ENCODE measurements around the gene PRKCH.
"Not testable (repeated sequence)": the region's sequence is repeated elsewhere in the genome, so short reads cannot be mapped to it uniquely, and the experiment has no call there.

Gene PRKCH

DNA sequence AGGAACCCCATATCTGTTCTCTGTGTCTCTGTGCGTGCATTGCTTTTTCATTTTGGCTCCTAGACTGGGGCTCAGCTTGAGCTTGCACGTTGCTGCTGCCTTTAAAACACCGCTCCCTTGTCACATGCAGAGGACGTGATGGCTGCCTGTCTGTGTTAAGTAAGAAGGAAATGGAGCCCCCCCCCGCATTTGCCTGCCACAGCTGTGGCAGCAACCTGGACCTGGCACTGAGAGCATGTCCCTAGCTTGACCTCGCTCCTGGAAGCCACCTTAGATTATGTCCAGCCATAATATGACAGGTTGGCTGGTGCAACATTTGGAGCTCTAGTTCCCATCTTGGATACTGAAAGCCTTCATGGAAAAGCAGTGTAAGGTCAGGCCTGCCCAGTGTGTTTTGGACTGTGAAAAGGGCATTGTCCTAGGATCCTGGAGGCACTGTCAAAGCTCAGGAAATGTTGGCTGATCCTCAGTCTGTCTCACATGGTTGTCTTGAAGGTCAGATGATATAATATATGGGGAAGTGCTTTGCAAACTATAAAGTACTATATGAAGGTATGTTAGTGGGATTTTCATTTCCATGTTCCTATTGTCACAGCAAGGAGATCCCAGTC lies 73.8 kb downstream of the PRKCH start:
- no peak for DNase-seq (ENCODE audit: low spot score)

DNA sequence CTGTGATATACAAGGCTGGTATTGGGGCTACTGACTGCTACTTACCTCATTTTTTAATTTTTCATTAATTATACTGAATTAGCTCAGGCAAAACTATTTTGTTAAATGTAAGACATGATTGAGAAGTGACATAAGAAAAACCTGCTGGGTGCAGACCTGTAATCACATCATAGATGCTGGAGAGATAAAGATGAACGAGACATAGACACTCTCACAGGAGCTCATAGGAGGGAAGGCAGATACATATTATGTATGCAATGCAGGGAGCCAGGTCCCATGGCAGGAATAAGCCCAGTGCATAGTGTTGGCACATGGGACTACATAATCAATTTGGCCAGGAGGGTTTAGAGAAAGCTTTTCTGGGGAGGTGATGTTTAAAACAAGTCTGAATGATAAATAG lies 74.9 kb downstream of the PRKCH start:
- no peak for DNase-seq (ENCODE audit: low spot score)

- no peak for DNase-seq (ENCODE audit: low spot score)
These were observed 75.3 kb downstream of the PRKCH start for GRCh38 chr14:61396694-61397093.

GRCh38 chr14:61397615-61398014 lies 76.2 kb downstream of the PRKCH start:
- no peak for DNase-seq (ENCODE audit: low spot score)

DNA sequence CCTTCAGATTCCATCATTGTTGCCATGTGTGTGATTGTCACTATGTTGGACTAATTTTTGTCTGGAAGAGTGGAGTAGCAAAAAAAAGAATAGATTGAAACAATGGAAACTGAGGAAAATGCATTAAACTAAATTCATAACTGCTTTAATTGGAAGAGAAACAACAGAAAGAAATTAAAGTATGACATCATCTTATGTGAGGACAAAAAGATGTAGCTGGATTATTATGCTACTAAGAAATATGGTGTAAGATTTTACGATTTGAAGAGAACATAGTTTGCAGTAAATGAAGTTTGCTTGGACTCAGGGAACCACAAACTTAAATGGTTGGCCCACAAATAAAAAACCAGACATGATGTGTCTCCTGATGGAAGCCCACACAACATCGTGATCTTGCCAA lies 76.8 kb downstream of the PRKCH start:
- no peak for DNase-seq (ENCODE audit: low spot score)

GRCh38 chr14:61399365-61399764 lies 78.0 kb downstream of the PRKCH start:
- DNase-seq (ENCODE audit: low spot score): no peak

- no peak for DNase-seq (ENCODE audit: low spot score)
These were observed 80.1 kb downstream of the PRKCH start for GRCh38 chr14:61401461-61401860.

- no peak for DNase-seq (ENCODE audit: low spot score)
These were observed 82.0 kb downstream of the PRKCH start for GRCh38 chr14:61403411-61403810.

GRCh38 chr14:61404637-61405036 lies 83.3 kb downstream of the PRKCH start:
- DNase-seq (ENCODE audit: low spot score): no peak

GRCh38 chr14:61406198-61406597 lies 84.8 kb downstream of the PRKCH start:
- no peak for DNase-seq (ENCODE audit: low spot score)

DNA sequence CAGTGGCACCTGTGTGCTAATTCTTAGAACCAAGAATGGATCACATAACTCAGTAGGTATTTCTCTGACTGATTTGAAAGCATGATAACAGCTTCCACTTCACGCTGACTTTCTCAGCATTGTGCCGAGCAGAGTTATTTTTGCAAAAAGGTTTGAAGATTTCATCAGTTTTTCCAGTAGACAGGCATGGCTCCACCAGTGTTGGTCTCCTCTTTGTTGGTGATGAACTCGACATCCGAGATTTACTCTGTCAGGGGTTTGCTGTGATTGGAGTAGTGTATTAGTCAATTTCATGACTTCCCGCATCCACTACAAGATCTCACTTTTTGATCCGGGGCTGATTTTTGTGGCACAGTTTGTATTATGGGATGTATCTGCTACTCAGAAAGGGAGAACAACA lies 85.3 kb downstream of the PRKCH start:
- DNase-seq (ENCODE audit: low spot score): no peak

GRCh38 chr14:61408498-61408897 lies 87.1 kb downstream of the PRKCH start:
- DNase-seq (ENCODE audit: low spot score): no peak

- DNase-seq (ENCODE audit: low spot score): no peak
These were observed 88.4 kb downstream of the PRKCH start for GRCh38 chr14:61409782-61410181.

- not testable (repeated sequence) for DNase-seq (ENCODE audit: low spot score)
These were observed 94.6 kb downstream of the PRKCH start for GRCh38 chr14:61415934-61416333.

DNA sequence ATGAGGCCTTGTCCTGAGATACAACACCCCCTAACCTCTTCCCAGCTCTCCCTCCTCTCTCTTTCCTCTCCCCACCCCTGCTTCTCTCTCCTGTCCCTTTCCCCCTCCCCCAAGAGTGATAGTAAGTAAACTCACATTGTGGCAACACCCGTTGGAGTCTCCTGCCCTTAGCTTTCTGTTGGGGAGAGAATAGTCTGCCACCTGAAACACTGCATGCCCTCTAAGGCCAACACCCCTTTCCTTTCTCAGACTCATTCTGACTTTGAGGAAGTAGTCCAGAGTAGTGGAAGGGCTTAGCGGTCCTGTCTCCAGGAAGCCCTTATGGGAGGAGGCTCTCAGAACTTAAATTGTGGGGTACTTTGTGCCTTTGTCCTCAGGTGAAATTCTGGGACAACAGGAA lies 95.2 kb downstream of the PRKCH start:
- no peak for DNase-seq (ENCODE audit: low spot score)

DNA sequence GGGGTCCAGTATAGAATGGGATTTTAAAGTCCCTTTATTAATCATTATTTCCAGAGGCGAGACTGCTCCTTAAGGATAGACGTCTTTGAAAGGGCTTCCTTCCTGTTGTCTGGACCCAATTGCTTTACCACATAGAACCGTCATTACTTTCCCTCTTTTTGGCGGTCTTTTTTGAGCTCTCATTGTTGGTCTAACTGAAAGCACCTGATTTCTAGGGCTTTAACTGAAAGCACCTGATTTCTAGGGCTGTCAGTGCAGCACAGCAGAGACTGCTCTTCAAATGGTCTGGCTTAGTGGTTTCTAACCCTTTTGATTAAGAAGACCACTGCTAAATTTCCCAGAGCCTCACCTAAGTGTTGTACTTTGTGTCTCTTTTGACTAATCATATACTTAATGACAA lies 95.8 kb downstream of the PRKCH start:
- DNase-seq (ENCODE audit: low spot score): no peak

DNA sequence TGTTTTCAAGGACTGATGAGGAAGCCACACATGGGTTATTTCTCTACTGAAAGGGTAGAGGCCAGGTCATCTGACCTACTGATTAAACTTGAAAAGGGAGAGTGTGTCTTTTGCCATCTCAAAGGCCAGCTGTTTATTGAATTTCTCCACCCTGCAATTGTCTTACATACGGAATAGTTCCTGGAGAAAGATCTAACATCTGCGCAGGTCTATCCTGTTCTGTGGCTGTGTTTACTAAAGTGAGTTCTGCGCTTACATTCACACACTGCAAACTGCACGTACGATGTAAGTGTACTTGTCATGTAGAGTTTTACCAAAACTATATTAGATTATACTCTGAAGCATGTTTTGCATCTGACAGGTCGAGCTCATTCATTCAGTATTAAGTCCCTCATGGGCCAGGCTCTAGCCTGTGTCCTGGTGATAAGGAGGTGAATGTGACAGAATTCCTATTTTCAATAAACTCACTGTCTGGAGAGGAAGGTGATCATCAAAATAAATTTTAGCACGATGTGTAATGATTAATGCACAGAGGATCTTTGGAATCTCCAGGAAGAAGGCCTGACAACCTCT lies 96.6 kb downstream of the PRKCH start:
- DNase-seq (ENCODE audit: low spot score): no peak

DNA sequence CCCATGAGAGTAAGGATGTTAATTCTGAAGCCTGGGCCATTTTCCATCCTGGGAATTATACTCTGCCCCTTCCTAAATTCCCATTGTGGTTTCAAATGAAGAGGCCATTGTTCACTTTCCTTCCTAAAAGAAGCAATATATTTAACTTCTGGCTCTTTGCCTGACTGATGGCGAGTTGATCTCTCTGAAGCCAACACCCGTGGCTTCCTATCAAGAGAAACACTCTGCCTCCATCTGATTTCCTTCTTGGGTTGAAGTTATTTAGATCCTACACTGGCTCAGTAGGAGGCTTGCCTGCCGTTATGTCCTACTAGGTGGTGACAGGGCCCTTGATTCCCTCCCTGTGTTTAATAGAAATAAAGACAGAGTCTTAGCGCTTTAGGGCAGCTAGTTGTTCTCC lies 97.4 kb downstream of the PRKCH start:
- DNase-seq (ENCODE audit: low spot score): no peak

DNA sequence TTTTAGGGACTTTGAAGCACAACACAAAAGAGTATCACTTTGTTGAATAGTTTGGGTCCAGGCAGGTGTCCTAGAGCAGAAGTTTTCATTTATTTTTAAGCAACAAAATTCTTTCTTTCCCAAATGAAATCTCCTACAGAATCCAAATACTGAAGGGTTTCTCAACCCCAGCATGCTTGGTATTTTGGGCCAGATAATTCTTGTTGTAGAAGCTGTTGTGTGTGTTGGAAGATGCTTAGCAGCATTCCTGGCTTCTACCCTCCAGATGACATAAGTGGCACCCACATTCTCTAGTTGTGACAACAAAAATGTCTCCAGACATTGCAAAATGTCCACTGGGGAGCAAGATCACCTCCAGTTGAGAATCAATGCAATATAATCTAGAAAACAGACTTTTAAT lies 97.8 kb downstream of the PRKCH start:
- no peak for DNase-seq (ENCODE audit: low spot score)

DNA sequence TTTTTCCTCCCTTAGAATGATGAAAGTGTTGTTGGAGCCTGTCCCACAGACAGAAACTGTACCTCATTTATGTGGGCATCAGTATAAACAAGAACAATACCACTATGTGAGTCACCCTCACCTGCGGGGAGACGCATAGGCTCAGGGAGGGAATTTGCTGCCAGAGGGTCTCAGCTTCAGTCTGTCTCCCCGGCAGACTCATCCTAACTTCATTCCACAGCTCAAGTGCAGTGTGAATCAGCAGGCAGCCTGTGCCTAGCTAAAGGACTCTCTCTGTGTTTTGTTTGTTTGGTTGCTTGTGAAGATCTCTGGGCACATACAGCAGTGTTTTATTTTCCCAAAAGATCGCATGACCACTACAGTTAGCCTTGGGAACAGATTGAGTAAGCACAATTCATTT lies 98.9 kb downstream of the PRKCH start:
- DNase-seq (ENCODE audit: low spot score): no peak

DNA sequence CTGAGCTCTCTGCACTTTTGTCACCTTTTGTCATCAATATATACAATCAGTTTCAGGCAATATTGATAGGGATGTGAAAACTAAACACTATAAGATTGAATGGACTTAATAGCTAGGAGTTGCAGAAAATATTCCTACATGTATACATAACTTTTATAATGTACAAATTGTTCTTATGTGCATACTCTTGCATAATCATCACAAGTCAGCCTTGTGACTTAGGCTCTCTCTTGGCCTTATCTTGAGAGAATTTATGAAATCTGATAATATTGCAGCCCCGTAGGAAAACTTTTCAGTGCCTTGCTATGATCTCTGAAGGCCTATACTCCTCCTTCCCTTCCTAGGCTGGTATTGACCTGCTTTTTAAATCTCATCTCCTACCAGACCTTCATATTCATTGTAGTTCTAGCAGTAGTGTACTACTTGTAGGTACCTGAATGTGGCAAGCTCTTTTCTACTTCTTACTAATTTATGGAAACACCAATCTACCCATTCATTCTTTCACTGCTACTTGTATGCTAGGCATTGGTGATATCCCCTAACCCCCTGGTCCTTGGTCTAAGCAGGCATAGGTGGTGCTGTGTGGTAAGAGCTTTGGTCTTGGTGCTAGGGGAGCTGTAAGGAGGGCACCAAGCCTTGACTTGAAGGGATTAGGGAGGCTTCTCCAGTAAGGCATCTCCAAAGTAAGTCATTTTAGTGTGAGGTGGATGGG lies 100.0 kb downstream of the PRKCH start:
- no peak for DNase-seq (ENCODE audit: low spot score)

GRCh38 chr14:61426048-61426447 lies 104.7 kb downstream of the PRKCH start:
- DNase-seq (ENCODE audit: low spot score): no peak

DNA sequence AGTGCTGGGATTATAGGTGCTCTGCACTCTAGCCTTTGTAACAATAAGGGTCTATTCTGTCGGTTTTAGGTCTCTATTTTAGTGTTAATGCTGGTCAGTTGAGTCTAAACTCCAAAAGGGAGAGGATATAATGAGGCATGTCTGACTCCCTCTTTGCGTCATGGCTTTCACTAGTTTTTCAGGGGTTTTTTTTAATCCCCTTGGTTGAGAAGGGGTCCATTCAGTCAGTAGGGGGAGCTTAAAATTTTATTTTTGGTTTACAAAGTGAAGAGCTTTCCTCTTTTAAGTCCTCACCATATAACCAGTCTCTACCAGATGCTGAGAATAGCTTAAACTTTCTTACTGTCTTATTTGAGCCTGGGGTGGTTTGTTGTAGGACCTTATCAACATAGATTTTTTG lies 106.9 kb downstream of the PRKCH start:
- DNase-seq (ENCODE audit: low spot score): no peak

GRCh38 chr14:61429316-61429715 lies 107.9 kb downstream of the PRKCH start:
- DNase-seq (ENCODE audit: low spot score): no peak

All from left forelimb (tissue), 1 donor.